Cardiac muscle cell (in vitro differentiated cells and primary cell): ENCODE measurements around the gene SPTSSB. TPM values are rescaled to one million over a fixed set of nuclear protein-coding genes. Genes with fewer than 3 reads are reported as not detected.

Source experiments
- DNase-seq, 2 donors: peaks; one replicate each; pipeline versions ENCODE4 v3.0.0 to v3.0.0-alpha.2; 2010 to 2017; ENCODE audit warnings: low read depth in 1 of 2, low spot score in 1 of 2
- H3K27ac ChIP-seq: fragments of 200-600 bp; sonication (generic); 2 replicates; pipeline ENCODE4 v1.5.1; 2016
- H3K27me3 ChIP-seq: fragments of 200-600 bp; sonication (generic); 2 replicates; pipeline ENCODE4 v1.6.0; 2016; ENCODE audit warnings: control low read depth
- H3K36me3 ChIP-seq: fragments of 200-600 bp; sonication (generic); 2 replicates; pipeline ENCODE4 v1.5.1; 2016; ENCODE audit warnings: control low read depth
- H3K4me1 ChIP-seq: fragments of 200-600 bp; sonication (generic); 2 replicates; pipeline ENCODE4 v1.8.1; 2017; ENCODE audit warnings: low read depth, mild to moderate bottlenecking, mixed run types
- H3K4me3 ChIP-seq: fragments of 200-600 bp; sonication (generic); 2 replicates; pipeline ENCODE4 v1.5.1; 2016; ENCODE audit warnings: mild to moderate bottlenecking
- H3K9me3 ChIP-seq: fragments of 200-600 bp; sonication (generic); 2 replicates; pipeline ENCODE4 v1.5.1; 2017; ENCODE audit warnings: low read depth, mild to moderate bottlenecking, control low read depth
- polyA plus RNA-seq: library from polyadenylated mRNA; unstranded; fragments of >200 nt; fragmentation: Nextera tagmentation; extraction: Ambion mirVana; gene quantifications from 2 replicates; pipeline ENCODE4 v1.2.1, GENCODE V29; 2016
- total RNA-seq: library from RNA; depleted of rRNA; stranded (reverse); fragments of >200 nt; gene quantifications from 2 replicates; pipeline ENCODE4 v1.2.3, GENCODE V29; 2016
- TF ChIP-seq, protein P1 (sequence below): IDR thresholded peaks from 2 replicates; pipeline ENCODE4 v1.5.1; 2012; ENCODE audit warnings: low read depth, mild to moderate bottlenecking, low read length

SPTSSB gene
- total and polyA plus RNA-seq, 2 experiments from 2014 or later, result not detected

DNA sequence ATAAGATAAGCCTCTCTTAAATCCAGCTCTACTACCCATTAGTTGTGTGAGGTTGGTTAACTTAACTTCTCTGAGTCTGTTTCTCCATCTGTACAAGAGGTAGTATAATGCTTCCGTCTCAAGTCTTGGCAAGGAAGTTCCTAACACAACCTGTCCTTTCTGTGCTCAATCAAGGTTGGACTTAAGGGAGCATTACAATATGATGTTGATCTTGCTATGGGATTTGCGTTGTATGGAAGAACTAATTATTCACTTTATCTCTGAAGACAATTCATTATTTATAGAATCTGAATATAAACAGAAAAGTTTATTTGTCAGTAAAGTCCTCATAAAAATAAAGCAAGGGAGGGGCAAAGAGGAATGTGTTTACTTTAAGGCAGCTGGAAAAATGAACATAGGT, 18.9 kb upstream of the SPTSSB start:
- TF ChIP-seq, protein P1, sequence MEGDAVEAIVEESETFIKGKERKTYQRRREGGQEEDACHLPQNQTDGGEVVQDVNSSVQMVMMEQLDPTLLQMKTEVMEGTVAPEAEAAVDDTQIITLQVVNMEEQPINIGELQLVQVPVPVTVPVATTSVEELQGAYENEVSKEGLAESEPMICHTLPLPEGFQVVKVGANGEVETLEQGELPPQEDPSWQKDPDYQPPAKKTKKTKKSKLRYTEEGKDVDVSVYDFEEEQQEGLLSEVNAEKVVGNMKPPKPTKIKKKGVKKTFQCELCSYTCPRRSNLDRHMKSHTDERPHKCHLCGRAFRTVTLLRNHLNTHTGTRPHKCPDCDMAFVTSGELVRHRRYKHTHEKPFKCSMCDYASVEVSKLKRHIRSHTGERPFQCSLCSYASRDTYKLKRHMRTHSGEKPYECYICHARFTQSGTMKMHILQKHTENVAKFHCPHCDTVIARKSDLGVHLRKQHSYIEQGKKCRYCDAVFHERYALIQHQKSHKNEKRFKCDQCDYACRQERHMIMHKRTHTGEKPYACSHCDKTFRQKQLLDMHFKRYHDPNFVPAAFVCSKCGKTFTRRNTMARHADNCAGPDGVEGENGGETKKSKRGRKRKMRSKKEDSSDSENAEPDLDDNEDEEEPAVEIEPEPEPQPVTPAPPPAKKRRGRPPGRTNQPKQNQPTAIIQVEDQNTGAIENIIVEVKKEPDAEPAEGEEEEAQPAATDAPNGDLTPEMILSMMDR, result no peak
- H3K4me3 ChIP-seq, result no peak overlapping the region
- no peak for DNase-seq

DNA sequence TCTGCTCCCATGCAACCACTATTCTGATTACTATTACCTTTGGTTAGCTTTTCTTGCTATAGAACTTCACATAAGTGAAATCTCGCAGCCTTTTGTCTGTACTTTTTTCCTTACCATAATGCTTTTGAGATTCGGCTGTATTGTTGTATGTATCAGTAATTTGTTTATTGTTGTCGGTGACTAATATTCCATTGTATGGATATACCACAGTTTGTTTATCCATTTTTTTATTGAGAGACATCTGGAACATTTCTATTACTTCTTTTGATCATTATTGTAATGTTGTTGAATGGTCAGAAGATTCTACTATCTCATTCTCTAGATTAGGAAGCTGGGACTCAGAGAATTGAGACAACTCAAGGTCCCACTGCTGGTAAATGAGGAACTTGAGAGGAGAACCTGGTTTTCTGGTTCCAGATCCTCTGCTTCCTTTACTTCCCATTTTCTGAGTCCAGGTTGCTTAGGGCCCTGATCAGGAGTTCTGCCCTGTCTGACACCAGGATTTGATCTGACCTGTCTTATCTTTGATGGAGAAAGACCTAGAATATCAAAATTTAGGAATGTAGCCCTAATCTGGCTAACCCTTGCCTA, 18.2 kb upstream of the SPTSSB start:
- Histone ChIP-seq H3K36me3 (no peaks in the 10 kb centered on the region), H3K27ac (no peak overlapping the region), H3K27me3 (no peaks in the 10 kb centered on the region), H3K4me3 (no peak overlapping the region), H3K9me3 (no peaks in the 10 kb centered on the region), H3K4me1 (no peaks in the 10 kb centered on the region)
- DNase-seq, result no peak
- TF ChIP-seq, protein P1, result no peak

More for the DNA sequence above, 18.9 kb upstream of the SPTSSB start:
- Histone ChIP-seq H3K4me1 (no peaks in the 10 kb centered on the region), H3K36me3 (no peaks in the 10 kb centered on the region), H3K27ac (no peak overlapping the region), H3K9me3 (no peaks in the 10 kb centered on the region), H3K27me3 (no peaks in the 10 kb centered on the region)

DNA sequence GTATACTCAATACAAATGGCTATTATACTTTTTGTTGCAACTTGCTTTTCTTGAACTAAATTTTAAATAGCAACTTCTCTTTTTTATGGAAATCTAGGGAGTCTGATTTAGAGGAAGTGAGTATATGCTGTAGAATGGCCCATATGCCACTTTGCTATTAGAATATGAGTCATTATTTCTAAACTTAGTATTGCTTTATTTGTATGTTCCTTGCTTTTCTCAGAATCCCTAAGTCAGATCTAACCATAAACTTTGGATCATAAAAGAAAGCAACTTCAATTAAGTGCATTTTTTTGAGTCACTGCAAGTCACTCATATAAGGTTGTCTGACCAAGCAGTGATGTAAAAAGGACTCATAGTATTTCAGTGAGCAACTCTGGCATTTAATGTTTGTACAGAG, 17.5 kb upstream of the SPTSSB start:
- TF ChIP-seq, protein P1, result no peak
- H3K27me3 ChIP-seq, result no peaks in the 10 kb centered on the region
- no peak overlapping the region for H3K27ac ChIP-seq
- no peak overlapping the region for H3K4me3 ChIP-seq
- DNase-seq, result no peak
- no peaks in the 10 kb centered on the region for H3K4me1 ChIP-seq
- no peaks in the 10 kb centered on the region for H3K9me3 ChIP-seq
- H3K36me3 ChIP-seq, result no peaks in the 10 kb centered on the region

DNA sequence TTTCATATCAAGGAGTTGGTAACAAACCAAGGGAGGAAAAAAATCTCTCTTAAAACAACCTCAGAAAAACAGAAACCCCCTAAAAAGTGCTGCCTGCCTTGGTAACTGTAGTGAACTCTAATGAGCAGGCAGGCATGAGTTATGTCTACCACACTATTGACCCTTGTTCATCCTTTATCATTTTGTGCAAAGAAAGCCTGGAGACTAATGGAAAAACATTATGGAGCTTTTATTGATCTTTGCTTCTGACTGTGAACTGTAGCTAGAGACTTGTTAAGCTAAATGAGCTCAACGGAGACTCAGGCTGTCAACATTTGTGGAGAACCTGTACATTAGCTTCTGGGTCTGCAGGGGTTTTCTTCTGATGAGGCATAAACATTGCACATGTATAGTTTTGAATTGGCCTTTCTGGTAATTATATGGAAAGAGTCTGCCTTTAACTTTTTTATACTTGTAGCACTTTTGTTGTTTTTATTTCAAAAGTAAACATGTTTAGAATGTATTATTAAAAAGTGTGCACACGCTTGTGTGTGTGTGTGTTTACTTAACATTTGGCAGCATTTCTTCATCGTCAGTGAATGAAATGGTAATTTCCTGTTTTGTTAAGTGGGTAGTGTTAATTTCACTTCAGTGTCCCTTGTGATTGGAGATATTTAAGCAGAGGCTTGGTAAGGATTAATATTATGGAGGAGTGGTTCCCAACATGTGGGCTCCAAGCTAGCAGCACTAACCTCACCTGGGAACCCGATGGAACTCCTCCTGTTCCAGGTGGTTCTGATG, 15.9 kb upstream of the SPTSSB start:
- Histone ChIP-seq H3K36me3 (no peaks in the 10 kb centered on the region), H3K27ac (no peak overlapping the region), H3K4me1 (no peaks in the 10 kb centered on the region), H3K27me3 (no peaks in the 10 kb centered on the region), H3K9me3 (no peaks in the 10 kb centered on the region), H3K4me3 (no peak overlapping the region)
- TF ChIP-seq, protein P1, result no peak
- no peak for DNase-seq

DNA sequence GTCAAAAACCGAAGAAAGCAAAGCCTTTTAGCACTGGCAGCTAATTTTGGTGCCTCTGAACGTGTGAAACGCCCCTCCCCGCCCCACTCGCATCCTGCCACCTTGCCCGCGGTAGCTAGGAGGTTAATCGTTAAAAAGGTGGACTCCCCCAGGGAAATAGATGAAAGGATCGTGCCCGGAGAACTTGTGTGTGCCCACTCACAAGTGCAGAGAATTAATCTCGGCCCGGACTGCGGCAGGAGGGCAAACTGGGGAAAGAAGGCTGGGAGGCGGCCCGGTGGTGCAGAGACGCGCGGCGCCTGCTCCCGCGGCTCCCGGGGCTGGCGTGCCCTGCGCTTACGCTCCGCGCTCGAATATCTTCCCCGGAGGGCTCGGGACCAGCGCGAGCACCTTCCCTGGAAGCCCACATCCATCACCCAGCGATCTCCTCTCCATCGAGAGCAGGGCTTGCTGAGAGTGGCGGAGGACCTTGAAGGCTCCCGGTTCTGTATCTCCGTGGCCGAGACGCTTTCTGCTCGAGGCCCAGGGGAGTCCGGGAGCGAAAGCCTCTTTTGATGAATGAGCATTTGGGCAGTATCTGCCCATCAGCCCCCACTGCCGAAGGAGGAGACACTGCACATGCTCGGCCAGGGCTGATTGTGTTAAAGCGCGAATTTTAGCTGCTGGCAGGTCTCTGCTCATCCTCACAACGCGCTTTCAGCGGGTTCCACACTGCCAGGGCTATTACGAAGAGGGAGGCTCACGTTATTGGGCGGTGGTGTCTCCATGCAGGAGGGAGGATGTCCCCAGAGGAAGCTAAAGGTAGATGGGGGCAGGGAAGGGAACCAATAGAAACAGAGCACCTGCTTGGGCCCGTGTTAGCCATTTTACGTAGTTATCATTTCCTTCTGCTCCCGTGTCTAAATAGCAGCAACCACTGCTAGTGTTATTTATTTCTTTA, 1.3 kb upstream of the SPTSSB start:
- Histone ChIP-seq H3K9me3 (no peaks in the 10 kb centered on the region), H3K27me3 (peaks cover 52% of the 10 kb centered on the region), H3K36me3 (no peaks in the 10 kb centered on the region), H3K4me1 (no peaks in the 10 kb centered on the region), H3K4me3 (peak overlapping the region; percentile 42), H3K27ac (no peak overlapping the region)
- peak; percentile 14 to 44 for DNase-seq
- TF ChIP-seq, protein P1, result no peak
